Endothelial cell of umbilical vein (primary cell): Measurements from ENCODE around the gene LAIR1. TPM values are rescaled to one million over a fixed set of nuclear protein-coding genes. Genes with fewer than 3 reads are reported as not detected.
"Not testable (repeated sequence)": the region's sequence is repeated elsewhere in the genome, so short reads cannot be mapped to it uniquely, and the experiment has no call there.

Source experiments
- BruUV-seq: library from RNA; stranded (reverse); fragments of 400-500 nt; replicated peaks from 2 replicates; lab custom pipeline; 2021; lab: Mats Ljungman, UMichigan
- CTCF ChIA-PET: fragments of 300-600, 350-600 bp; sonication (Branson Sonifier 250); formaldehyde crosslinking; loops from one replicate; lab custom pipeline; 2021; ENCODE audit warnings: antibody characterized with exemption, inconsistent platforms; lab: Charles Lee
- POLR2A ChIA-PET: fragments of 300-600, 350-600 bp; sonication (Branson Sonifier 250); formaldehyde crosslinking; loops from one replicate; lab custom pipeline; 2021; ENCODE audit warnings: antibody characterized with exemption, inconsistent platforms; lab: Charles Lee
- DNase-seq: peaks from one replicate; pipeline ENCODE4 v3.0.0-alpha.2; 2011; ENCODE audit warnings: low read depth, low spot score
- FAIRE-seq: peaks from 2 replicates; lab custom pipeline; 2011; peaks lifted over from hg19 to GRCh38; lab: Jason Lieb, UNC
- H2AFZ ChIP-seq: 2 replicates; pipeline ENCODE4 v1.6.0; 2012; ENCODE audit warnings: low read depth, low read length, control low read depth, inconsistent platforms
- H3K27ac ChIP-seq: 2 replicates; pipeline ENCODE4 v1.5.1; 2011; ENCODE audit warnings: low read depth, mild to moderate bottlenecking, control low read depth, low read length, moderate library complexity; ENCODE audit not compliant: insufficient read depth
- H3K27me3 ChIP-seq, 2 experiments: 2 replicates each; pipeline versions ENCODE4 v1.6.0 to v1.6.1; 2011; ENCODE audit warnings: low read length in 2 of 2, mixed read lengths in 1 of 2; ENCODE audit not compliant: control insufficient read depth in 2 of 2, insufficient read depth in 2 of 2
- H3K36me3 ChIP-seq, 2 experiments: 2 replicates in 1 of 2; 3 replicates in 1 of 2; pipeline ENCODE4 v1.5.1; 2011; ENCODE audit warnings: low read length in 2 of 2, mild to moderate bottlenecking in 1 of 2, moderate library complexity in 1 of 2; ENCODE audit not compliant: control insufficient read depth in 2 of 2, insufficient read depth in 2 of 2; ENCODE audit errors: extremely low read depth in 1 of 2
- H3K4me1 ChIP-seq: 3 replicates; pipeline ENCODE4 v1.5.1; 2011; ENCODE audit warnings: mild to moderate bottlenecking, low read length; ENCODE audit not compliant: control insufficient read depth, insufficient read depth; ENCODE audit errors: extremely low read depth
- H3K4me2 ChIP-seq: 2 replicates; pipeline ENCODE4 v1.6.1; 2011; ENCODE audit warnings: low read length, control low read depth, mixed read lengths; ENCODE audit not compliant: insufficient read depth
- H3K4me3 ChIP-seq, 3 experiments: fragments of 200-600 bp in 1 of 3; sonication (generic), shearing (Covaris generic) in 1 of 3; replicated peaks in 1 of 3; 2 replicates each; pipeline ENCODE4 v1.5.1; 2011 to 2016; ENCODE audit warnings: control low read depth in 3 of 3, low read length in 3 of 3, mild to moderate bottlenecking in 2 of 3, inconsistent platforms in 1 of 3, low read depth in 1 of 3, moderate library complexity in 1 of 3; ENCODE audit not compliant: insufficient read depth in 1 of 3
- H3K79me2 ChIP-seq: 2 replicates; pipeline ENCODE4 v1.6.0; 2012; ENCODE audit warnings: low read length, inconsistent platforms; ENCODE audit not compliant: control insufficient read depth, insufficient read depth
- H3K9ac ChIP-seq: replicated peaks from 2 replicates; pipeline ENCODE3; 2011; ENCODE audit warnings: low read length, control low read depth; ENCODE audit not compliant: insufficient read depth; ENCODE audit errors: extremely low read depth
- H3K9me1 ChIP-seq: replicated peaks from 3 replicates; pipeline ENCODE4 v1.6.0; 2011; ENCODE audit warnings: mild to moderate bottlenecking, low read length; ENCODE audit not compliant: control insufficient read depth, insufficient read depth; ENCODE audit errors: extremely low read depth
- H3K9me3 ChIP-seq: replicated peaks from 2 replicates; pipeline ENCODE4 v1.5.1; 2012; ENCODE audit warnings: low read length, inconsistent platforms; ENCODE audit not compliant: control insufficient read depth, insufficient read depth
- H4K20me1 ChIP-seq: replicated peaks from 2 replicates; pipeline ENCODE3; 2011; ENCODE audit warnings: mild to moderate bottlenecking, low read length; ENCODE audit not compliant: control insufficient read depth, insufficient read depth; ENCODE audit errors: extremely low read depth
- dilution Hi-C: fragments of 300-500 bp; cut with MboI; formaldehyde crosslinking; loops from one replicate; pipeline ENCODE4 v1.15.0; 2019; ENCODE audit warnings: low sequenced_read_pairs; ENCODE audit not compliant: extremely low pct_ligation_motif_present
- intact Hi-C: fragments of 100-400 bp; cut with micrococcal nuclease; formaldehyde crosslinking; loops from one replicate; pipeline ENCODE4 v1.10.0; 2022
- polyA plus RNA-seq, 4 experiments: library from polyadenylated mRNA; depleted of rRNA in 3 of 4; stranded (reverse) in 3 of 4; unstranded in 1 of 4; fragments of >200 nt; gene quantifications; 2 replicates each; pipeline versions ENCODE4 v1.2.1 to v1.2.3, GENCODE V29; 2011 to 2012; ENCODE audit warnings: missing spikeins in 1 of 4
- total RNA-seq: library from RNA; stranded (reverse); gene quantifications from 2 replicates; pipeline ENCODE4 v1.2.3, GENCODE V29; 2021

Gene LAIR1
- total and polyA plus RNA-seq, 2 donors (not counting 3 experiments of a cell fraction or from before 2014, with no cell fraction given) = not detected

DNA sequence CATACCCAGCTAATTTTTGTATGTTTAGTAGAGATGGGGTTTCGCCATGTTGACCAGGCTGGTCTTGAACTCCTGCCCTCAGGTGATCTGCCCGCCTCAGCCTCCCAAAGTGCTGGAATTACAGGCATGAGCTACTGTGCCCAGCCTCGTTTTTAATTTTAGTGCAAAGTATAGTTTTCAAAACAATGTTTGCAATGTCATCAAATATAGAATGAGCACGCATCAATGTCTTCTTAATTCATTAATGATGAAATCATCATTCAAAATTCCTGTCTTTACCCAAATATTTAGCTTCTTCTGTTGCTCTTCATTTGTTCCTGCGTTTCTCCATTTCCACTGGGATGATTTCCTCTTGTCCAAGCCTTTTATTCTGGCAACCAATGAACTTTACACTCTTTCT is 6.7 kb upstream of the LAIR1 start:
- H2AFZ ChIP-seq, H3K4me1 ChIP-seq, H3K9me3 ChIP-seq, H3K27ac ChIP-seq, H3K79me2 ChIP-seq, intact Hi-C loops, H3K27me3 ChIP-seq, BruUV-seq, H3K9ac ChIP-seq, H3K36me3 ChIP-seq, dilution Hi-C loops, FAIRE-seq, POLR2A ChIA-PET, H4K20me1 ChIP-seq, H3K4me2 ChIP-seq, H3K9me1 ChIP-seq, H3K4me3 ChIP-seq, DNase-seq: not testable (repeated sequence)
- CTCF ChIA-PET = interaction anchor here (1.2 kb wide), 1 partner anchor 20 kb away, joined by 3 read pairs; no protein-coding TSS in a partner anchor

DNA sequence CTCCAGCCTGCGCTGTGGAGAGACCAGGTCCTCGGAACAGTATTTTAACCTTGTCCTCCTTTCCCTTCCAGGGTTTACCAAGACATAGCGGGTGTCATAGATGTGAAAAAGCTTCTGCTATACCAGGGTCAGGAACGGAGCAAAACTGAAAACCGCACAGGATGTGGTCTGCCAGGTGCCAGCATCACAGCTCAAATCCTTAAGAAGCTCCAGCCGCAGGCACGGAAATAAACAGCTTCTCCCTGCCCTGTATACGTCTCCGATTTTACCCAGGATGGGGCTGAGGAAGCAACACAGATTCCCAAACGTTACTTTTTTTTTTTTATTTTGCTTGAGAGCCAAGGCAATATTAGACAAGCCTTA is 5.7 kb upstream of the LAIR1 start:
- H4K20me1 ChIP-seq, H3K27ac ChIP-seq, CTCF ChIA-PET, H3K4me1 ChIP-seq, H2AFZ ChIP-seq, intact Hi-C loops, H3K4me2 ChIP-seq, H3K36me3 ChIP-seq, H3K9ac ChIP-seq, DNase-seq, H3K27me3 ChIP-seq, dilution Hi-C loops, BruUV-seq, FAIRE-seq, H3K9me3 ChIP-seq, H3K9me1 ChIP-seq, H3K4me3 ChIP-seq, POLR2A ChIA-PET, H3K79me2 ChIP-seq: not testable (repeated sequence)

DNA sequence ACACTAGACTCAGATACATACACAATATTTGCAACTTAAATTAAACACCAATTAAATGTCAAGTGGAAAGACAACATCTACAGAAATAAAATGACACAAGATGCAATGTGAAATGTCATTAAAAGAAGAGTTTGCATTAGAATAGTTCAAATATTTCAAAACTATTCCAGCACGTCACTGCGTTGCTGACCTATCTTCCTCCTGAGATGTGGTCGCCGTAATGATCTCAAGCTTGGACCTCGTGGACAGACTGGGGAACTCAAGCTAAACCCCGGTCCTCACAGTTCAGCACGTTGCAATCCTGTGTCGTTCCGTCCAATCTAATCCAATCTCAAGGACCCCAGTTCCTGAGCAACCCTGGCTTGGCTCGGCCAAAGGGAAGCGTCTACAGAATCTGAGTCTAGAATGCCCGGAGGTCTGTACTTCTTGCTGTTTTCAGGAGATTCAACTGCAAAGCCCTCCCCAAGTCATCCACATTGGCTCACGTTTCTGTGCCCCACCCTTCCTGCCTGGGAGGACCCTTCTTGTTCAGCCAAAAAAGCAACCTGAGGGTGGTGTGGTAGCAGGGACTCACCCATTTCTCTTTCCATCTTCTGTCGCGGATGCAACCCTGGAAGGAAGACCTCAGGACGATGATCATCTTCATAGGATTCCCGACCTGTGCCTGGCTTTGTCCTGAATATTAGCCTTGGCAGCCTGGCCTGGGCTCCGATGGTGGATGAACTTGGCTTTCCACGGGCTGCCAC is 5.1 kb upstream of the LAIR1 start:
- H2AFZ ChIP-seq, H3K36me3 ChIP-seq, H3K79me2 ChIP-seq, H3K9me3 ChIP-seq, H3K9ac ChIP-seq, H3K27me3 ChIP-seq, H3K9me1 ChIP-seq, BruUV-seq, intact Hi-C loops, H3K27ac ChIP-seq, H3K4me3 ChIP-seq, H3K4me2 ChIP-seq, H4K20me1 ChIP-seq, DNase-seq, CTCF ChIA-PET, FAIRE-seq, H3K4me1 ChIP-seq, dilution Hi-C loops, POLR2A ChIA-PET: not testable (repeated sequence)
